ENCODE measurements around the gene RANBP17.
"Not testable (repeated sequence)": the region's sequence is repeated elsewhere in the genome, so short reads cannot be mapped to it uniquely, and the experiment has no call there.

Gene RANBP17

DNA sequence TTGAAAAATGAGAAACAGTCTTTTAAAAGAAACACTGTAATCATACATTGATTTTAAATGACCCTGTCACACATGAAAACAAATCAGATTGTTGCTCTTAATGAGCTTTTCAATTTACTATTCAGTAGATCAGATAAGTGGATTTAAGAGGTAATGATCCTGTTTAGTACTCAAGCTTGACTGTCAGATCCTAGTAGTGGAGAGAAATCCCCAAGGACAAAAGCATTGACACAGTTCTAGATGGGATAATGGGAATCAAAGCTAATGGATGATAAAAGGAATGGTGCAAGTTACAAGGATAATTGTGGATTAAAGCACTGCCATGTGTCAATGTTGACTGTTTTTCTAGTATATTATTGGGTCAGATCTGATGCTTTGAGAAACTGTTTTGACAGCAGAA, 304.9 kb downstream of the RANBP17 start:
- DNase-seq, result no peak
- intact Hi-C loops (cut with DNase I; ENCODE audit: low total_unique reads), result no loop called here
- no peak overlapping the region for H3K4me3 ChIP-seq

DNA sequence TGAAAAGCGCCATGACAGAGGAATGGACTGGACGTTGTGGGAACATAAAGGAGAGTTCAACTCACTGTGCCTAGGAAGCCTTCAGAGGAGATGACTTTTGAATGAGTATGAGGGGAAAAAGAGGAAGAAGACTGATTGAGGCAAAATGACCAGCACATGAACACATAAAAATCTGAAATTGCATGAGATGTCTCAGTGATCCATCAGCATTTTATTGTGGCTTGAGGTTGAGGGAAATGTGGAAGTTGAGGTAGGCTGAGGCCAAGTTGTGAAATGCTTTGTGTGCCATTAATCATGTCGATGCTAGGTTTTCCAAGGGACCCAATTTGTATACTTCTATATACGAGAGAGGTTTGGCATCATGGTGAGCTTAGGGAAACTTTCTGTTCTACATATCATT, 306.4 kb downstream of the RANBP17 start:
- H3K27me3 ChIP-seq, result no peaks in the 10 kb centered on the region
- DNase-seq, result no peak
- intact Hi-C loops (cut with DNase I; ENCODE audit: low total_unique reads), result no loop called here
- H3K4me1 ChIP-seq, result no peaks in the 10 kb centered on the region
- H3K36me3 ChIP-seq, result no peaks in the 10 kb centered on the region
- H3K9me3 ChIP-seq, result no peaks in the 10 kb centered on the region
- TF ChIP-seq, protein P1, sequence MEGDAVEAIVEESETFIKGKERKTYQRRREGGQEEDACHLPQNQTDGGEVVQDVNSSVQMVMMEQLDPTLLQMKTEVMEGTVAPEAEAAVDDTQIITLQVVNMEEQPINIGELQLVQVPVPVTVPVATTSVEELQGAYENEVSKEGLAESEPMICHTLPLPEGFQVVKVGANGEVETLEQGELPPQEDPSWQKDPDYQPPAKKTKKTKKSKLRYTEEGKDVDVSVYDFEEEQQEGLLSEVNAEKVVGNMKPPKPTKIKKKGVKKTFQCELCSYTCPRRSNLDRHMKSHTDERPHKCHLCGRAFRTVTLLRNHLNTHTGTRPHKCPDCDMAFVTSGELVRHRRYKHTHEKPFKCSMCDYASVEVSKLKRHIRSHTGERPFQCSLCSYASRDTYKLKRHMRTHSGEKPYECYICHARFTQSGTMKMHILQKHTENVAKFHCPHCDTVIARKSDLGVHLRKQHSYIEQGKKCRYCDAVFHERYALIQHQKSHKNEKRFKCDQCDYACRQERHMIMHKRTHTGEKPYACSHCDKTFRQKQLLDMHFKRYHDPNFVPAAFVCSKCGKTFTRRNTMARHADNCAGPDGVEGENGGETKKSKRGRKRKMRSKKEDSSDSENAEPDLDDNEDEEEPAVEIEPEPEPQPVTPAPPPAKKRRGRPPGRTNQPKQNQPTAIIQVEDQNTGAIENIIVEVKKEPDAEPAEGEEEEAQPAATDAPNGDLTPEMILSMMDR (IDR thresholded peaks at IDR 0.05), result no peak
- H3K27ac ChIP-seq, result no peak overlapping the region
- no peak overlapping the region for H3K4me3 ChIP-seq

More for the DNA sequence above, 304.9 kb downstream of the RANBP17 start:
- Histone ChIP-seq H3K27ac (no peak overlapping the region), H3K4me1 (no peaks in the 10 kb centered on the region), H3K36me3 (no peaks in the 10 kb centered on the region), H3K27me3 (no peaks in the 10 kb centered on the region), H3K9me3 (no peaks in the 10 kb centered on the region)
- TF ChIP-seq, protein P1 (IDR thresholded peaks at IDR 0.05), result no peak

DNA sequence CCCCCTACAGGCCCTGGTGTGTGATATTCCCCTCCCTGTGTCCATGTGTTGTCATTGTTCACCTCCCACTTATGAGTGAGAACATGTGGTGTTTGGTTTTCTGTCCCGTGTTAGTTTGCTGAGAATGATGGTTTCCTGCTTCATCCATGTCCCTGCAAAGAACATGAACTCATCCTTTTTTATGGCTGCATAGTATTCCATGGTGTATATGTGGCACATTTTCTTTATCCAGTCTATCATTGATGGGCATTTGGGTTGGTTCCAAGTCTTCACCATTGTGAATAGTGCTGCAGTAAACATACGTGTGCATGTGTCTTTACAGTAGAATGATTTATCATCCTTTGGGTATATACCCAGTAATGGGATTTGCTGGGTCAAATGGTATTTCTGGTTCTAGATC, 313.1 kb downstream of the RANBP17 start:
- H3K4me1 ChIP-seq; H3K27ac ChIP-seq; H3K36me3 ChIP-seq; intact Hi-C loops (cut with DNase I; ENCODE audit: low total_unique reads); H3K27me3 ChIP-seq; H3K9me3 ChIP-seq; DNase-seq; H3K4me3 ChIP-seq: not testable (repeated sequence)

DNA sequence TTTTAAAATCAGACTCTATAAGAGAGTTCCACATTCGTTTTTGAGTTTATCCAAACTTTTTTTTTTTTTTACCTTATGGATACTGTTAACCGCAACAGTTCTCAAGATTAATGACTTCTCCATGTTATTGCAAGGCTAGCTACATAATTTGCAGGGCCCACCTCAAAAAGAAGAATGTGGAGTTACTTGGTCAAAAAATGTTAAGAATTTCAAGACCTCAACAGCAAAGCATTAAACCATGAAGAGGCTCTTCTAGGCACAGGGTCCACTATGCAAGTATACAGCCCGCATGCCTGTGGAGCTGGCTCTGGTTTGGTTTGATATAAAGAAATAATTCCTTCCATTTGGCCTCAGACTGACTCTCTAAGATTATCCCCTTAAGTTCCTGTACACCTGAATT, 313.9 kb downstream of the RANBP17 start:
- no peak overlapping the region for H3K27ac ChIP-seq
- no peaks in the 10 kb centered on the region for H3K9me3 ChIP-seq
- no peaks in the 10 kb centered on the region for H3K4me1 ChIP-seq
- intact Hi-C loops (cut with DNase I; ENCODE audit: low total_unique reads), result no loop called here
- no peaks in the 10 kb centered on the region for H3K36me3 ChIP-seq
- H3K4me3 ChIP-seq, result no peak overlapping the region
- no peak for DNase-seq
- no peaks in the 10 kb centered on the region for H3K27me3 ChIP-seq
- TF ChIP-seq, protein P1 (IDR thresholded peaks at IDR 0.05), result no peak

DNA sequence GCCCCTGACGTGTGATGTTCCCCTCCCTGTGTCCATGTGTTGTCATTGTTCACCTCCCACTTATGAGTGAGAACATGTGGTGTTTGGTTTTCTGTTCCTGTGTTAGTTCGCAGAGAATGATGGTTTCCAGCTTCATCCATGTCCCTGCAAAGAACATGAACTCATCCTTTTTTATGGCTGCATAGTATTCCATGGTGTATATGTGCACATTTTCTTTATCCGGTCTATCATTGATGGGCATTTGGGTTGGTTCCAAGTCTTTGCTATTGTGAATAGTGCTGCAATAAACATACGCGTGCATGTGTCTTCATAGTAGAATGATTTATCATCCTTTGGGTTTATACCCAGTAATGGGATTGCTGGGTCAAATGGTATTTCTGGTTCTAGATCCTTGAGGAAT, 316.4 kb downstream of the RANBP17 start:
- H3K9me3 ChIP-seq; H3K27ac ChIP-seq; H3K36me3 ChIP-seq; DNase-seq; intact Hi-C loops (cut with DNase I; ENCODE audit: low total_unique reads); H3K4me3 ChIP-seq; H3K4me1 ChIP-seq; H3K27me3 ChIP-seq: not testable (repeated sequence)

DNA sequence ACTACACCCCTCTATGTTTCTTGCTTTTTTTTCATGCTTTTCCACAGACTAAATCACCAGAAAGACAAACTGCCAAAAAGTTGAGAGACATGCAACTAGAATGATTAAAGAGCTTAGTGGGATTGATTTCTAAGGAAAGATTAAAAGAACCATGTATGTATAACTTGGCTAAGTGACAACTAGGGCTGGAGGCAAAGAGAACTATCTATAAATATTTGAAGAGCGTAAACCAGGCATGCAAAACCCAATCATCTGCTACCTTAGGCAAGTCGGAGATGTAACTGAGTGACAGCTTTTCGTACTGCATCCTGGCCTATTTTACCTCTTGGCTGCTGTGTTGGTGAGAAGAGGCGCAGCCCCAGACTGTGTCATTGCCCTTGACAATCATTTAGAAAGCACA, 326.2 kb downstream of the RANBP17 start:
- Histone ChIP-seq H3K4me3 (no peak overlapping the region), H3K9me3 (no peaks in the 10 kb centered on the region), H3K27ac (no peak overlapping the region), H3K36me3 (peaks cover 0 to 10% (median 0%) of the 10 kb centered on the region in 3 donors), H3K4me1 (no peaks in the 10 kb centered on the region), H3K27me3 (no peaks in the 10 kb centered on the region)
- TF ChIP-seq, protein P1 (IDR thresholded peaks at IDR 0.05), result no peak
- DNase-seq, result no peak
- intact Hi-C loops (cut with DNase I; ENCODE audit: low total_unique reads), result no loop called here

DNA sequence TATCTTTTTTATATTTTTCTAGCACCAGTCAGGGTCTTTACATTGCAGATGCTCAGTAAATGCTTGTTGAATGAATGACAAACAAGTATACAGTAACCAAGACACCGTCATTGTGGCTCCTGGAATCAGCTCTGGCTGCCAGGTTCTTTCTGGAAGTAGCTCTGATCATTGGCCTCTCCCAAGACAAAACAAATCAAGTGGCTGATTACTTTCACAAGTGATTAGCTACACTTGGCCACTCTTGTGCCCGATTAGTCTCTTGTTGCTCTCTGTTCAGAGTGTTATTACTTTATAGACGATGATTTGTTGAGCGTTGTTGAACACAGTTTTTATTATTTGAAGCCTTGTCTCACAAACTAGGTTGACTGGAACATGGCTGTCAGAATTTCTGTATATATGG, 327.6 kb downstream of the RANBP17 start:
- Histone ChIP-seq H3K27me3 (no peaks in the 10 kb centered on the region), H3K9me3 (no peaks in the 10 kb centered on the region), H3K36me3 (no peaks in the 10 kb centered on the region), H3K4me3 (no peak overlapping the region), H3K4me1 (no peaks in the 10 kb centered on the region), H3K27ac (no peak overlapping the region)
- TF ChIP-seq, protein P1 (IDR thresholded peaks at IDR 0.05), result no peak
- intact Hi-C loops (cut with DNase I; ENCODE audit: low total_unique reads), result no loop called here
- DNase-seq, result no peak

Measured in tibial artery (tissue), 4 donors.